ENCODE measurements around the gene MAN2A2. TPM values are rescaled to one million over a fixed set of nuclear protein-coding genes. Genes with fewer than 3 reads are reported as not detected.

The MAN2A2 gene
- total and polyA plus RNA-seq, 2 donors (not counting 1 experiment from before 2014, with no cell fraction given), result 11.3 to 36.0 TPM

- Histone ChIP-seq H4K20me1 (ENCODE audit: control insufficient read depth, extremely low read depth, insufficient read depth, low read length) (no peaks in the 10 kb centered on the region), H3K36me3 (ENCODE audit: control insufficient read depth, insufficient read depth, low read length) (peaks cover 22% of the 10 kb centered on the region), H3K9ac (ENCODE audit: insufficient read depth, low read length) (no peak overlapping the region), H3K9me3 (ENCODE audit: control insufficient read depth, insufficient read depth, low read depth, low read length) (no peaks in the 10 kb centered on the region), H3K27ac (ENCODE audit: insufficient read depth, low read length) (no peak overlapping the region), H3K4me3 (replicated peaks in 1 of 4; ENCODE audit: control extremely low read depth in 1 of 4, insufficient read depth in 1 of 4, low read depth in 3 of 4, low read length in 4 of 4) (no peak overlapping the region), H2AFZ (ENCODE audit: low read length) (no peak overlapping the region), H3K27me3 (ENCODE audit: control insufficient read depth, insufficient read depth, low read length) (no peaks in the 10 kb centered on the region), H3K4me2 (ENCODE audit: extremely low read depth, insufficient read depth, low read length) (no peak overlapping the region), H3K4me1 (ENCODE audit: control insufficient read depth, extremely low read depth, insufficient read depth, low read length) (no peaks in the 10 kb centered on the region), H3K79me2 (ENCODE audit: control insufficient read depth, insufficient read depth, low read length) (no peaks in the 10 kb centered on the region)
- DNase-seq (ENCODE audit: low read depth in 2 of 2), result no peak
- no peak for TF ChIP-seq CTCF (conservative IDR thresholded peaks at IDR 0.05 in 1 of 2, IDR thresholded peaks at IDR 0.05 in 1 of 2; ENCODE audit: low read depth in 1 of 2, low read length in 2 of 2)
Measured at GRCh38 chr15:90909976-90910375, 6.9 kb downstream of the MAN2A2 start.

DNA sequence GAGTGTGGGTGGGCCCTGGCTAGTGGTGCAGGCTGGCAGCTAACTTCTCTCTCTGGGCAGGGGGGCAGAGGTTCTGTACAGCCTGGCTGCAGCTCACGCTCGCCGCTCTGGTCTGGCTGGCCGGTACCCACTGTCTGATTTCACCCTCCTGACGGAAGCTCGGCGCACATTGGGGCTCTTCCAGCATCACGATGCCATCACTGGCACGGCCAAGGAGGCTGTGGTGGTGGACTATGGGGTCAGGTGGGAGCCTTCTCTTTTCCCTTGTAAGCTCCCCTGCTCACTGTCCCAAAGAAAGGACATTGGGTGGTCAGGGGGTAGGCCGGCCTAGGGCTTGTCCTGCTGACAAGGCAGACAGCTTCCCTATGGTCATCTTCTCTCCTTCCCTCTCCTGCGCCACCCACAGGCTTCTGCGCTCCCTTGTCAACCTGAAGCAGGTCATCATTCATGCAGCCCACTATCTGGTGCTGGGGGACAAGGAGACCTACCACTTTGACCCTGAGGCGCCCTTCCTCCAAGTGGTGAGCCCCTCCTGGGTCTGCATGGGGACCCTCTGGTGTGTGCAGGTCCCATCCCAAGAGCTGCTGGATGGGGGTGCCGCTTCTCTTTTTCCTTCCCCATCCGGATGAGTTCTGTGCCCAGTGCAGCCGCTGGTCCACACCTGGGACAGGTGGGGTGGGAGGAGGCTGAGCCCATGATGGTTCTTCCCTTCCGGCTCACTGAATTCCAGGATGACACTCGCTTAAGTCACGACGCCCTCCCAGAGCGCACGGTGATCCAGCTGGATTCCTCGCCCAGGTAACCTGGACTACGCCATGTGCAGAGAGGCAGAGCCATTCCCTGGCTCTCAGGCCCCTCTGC, 7.6 kb downstream of the MAN2A2 start:
- Histone ChIP-seq H3K9me3 (ENCODE audit: control insufficient read depth, insufficient read depth, low read depth, low read length) (no peaks in the 10 kb centered on the region), H3K4me1 (ENCODE audit: control insufficient read depth, extremely low read depth, insufficient read depth, low read length) (no peaks in the 10 kb centered on the region), H3K36me3 (ENCODE audit: control insufficient read depth, insufficient read depth, low read length) (peaks cover 20% of the 10 kb centered on the region), H3K4me3 (replicated peaks in 1 of 4; ENCODE audit: control extremely low read depth in 1 of 4, insufficient read depth in 1 of 4, low read depth in 3 of 4, low read length in 4 of 4) (no peak overlapping the region), H3K4me2 (ENCODE audit: extremely low read depth, insufficient read depth, low read length) (no peak overlapping the region), H3K9ac (ENCODE audit: insufficient read depth, low read length) (no peak overlapping the region), H3K79me2 (ENCODE audit: control insufficient read depth, insufficient read depth, low read length) (no peaks in the 10 kb centered on the region), H4K20me1 (ENCODE audit: control insufficient read depth, extremely low read depth, insufficient read depth, low read length) (no peaks in the 10 kb centered on the region), H3K27ac (ENCODE audit: insufficient read depth, low read length) (no peak overlapping the region), H3K27me3 (ENCODE audit: control insufficient read depth, insufficient read depth, low read length) (no peaks in the 10 kb centered on the region), H2AFZ (ENCODE audit: low read length) (no peak overlapping the region)
- TF ChIP-seq EZH2 (IDR thresholded peaks at IDR 0.05; ENCODE audit: low read length, missing control alignments), result no peak
- no peak for TF ChIP-seq CTCF (conservative IDR thresholded peaks at IDR 0.05 in 1 of 2, IDR thresholded peaks at IDR 0.05 in 1 of 2; ENCODE audit: low read depth in 1 of 2, low read length in 2 of 2)
- no peak for DNase-seq (ENCODE audit: low read depth in 2 of 2)

GRCh38 chr15:90911302-90911623, 8.2 kb downstream of the MAN2A2 start:
- peaks cover 18% of the 10 kb centered on the region for H3K36me3 ChIP-seq (ENCODE audit: control insufficient read depth, insufficient read depth, low read length)
- H4K20me1 ChIP-seq (ENCODE audit: control insufficient read depth, extremely low read depth, insufficient read depth, low read length), result no peaks in the 10 kb centered on the region
- H3K27ac ChIP-seq (ENCODE audit: insufficient read depth, low read length), result no peak overlapping the region
- H3K4me3 ChIP-seq (replicated peaks in 1 of 4; ENCODE audit: control extremely low read depth in 1 of 4, insufficient read depth in 1 of 4, low read depth in 3 of 4, low read length in 4 of 4), result no peak overlapping the region
- H2AFZ ChIP-seq (ENCODE audit: low read length), result no peak overlapping the region
- no peaks in the 10 kb centered on the region for H3K4me1 ChIP-seq (ENCODE audit: control insufficient read depth, extremely low read depth, insufficient read depth, low read length)
- no peak overlapping the region for H3K4me2 ChIP-seq (ENCODE audit: extremely low read depth, insufficient read depth, low read length)
- DNase-seq (ENCODE audit: low read depth in 2 of 2), result no peak
- H3K79me2 ChIP-seq (ENCODE audit: control insufficient read depth, insufficient read depth, low read length), result no peaks in the 10 kb centered on the region
- TF ChIP-seq EZH2 (IDR thresholded peaks at IDR 0.05; ENCODE audit: low read length, missing control alignments), result no peak
- TF ChIP-seq CTCF (conservative IDR thresholded peaks at IDR 0.05 in 1 of 2, IDR thresholded peaks at IDR 0.05 in 1 of 2; ENCODE audit: low read depth in 1 of 2, low read length in 2 of 2), result no peak
- H3K9me3 ChIP-seq (ENCODE audit: control insufficient read depth, insufficient read depth, low read depth, low read length), result no peaks in the 10 kb centered on the region
- H3K9ac ChIP-seq (ENCODE audit: insufficient read depth, low read length), result no peak overlapping the region
- H3K27me3 ChIP-seq (ENCODE audit: control insufficient read depth, insufficient read depth, low read length), result no peaks in the 10 kb centered on the region
